HG03045 (cell line): ENCODE results near the gene OR14A16.

Experiments used
- ATAC-seq: cut with Tn5 transposase; IDR thresholded peaks from one replicate; pipeline ENCODE4 v1.9.1; 2021; ENCODE audit warnings: mild to moderate bottlenecking, moderate library complexity; ENCODE audit not compliant: unreplicated experiment

The OR14A16 gene

GRCh38 chr1:247824023-247824422 is at the start of gene OR14A16:
Gene OR14A16, minus strand, starts transcription at chr1:247824119. Its CDS starts 8,390 bp downstream, at chr1:247815729.
- ATAC-seq = no peak

GRCh38 chr1:247865416-247865815 is 41.5 kb upstream of the OR14A16 start:
- ATAC-seq = no peak

- ATAC-seq = no peak
Observed at GRCh38 chr1:247864644-247865043, 40.7 kb upstream of the OR14A16 start.

GRCh38 chr1:247862756-247863155 is 38.8 kb upstream of the OR14A16 start:
- ATAC-seq = no peak

- no peak for ATAC-seq
Observed at GRCh38 chr1:247857985-247858619, 34.2 kb upstream of the OR14A16 start.

- no peak for ATAC-seq
Observed at GRCh38 chr1:247857069-247857984, 33.4 kb upstream of the OR14A16 start, which contains the start of gene TRIM58. Gene TRIM58, plus strand, starts transcription at chr1:247857187. Its CDS starts 60 bp downstream, at chr1:247857247.

- no peak for ATAC-seq
Observed at GRCh38 chr1:247855911-247856310, 32.0 kb upstream of the OR14A16 start.

GRCh38 chr1:247854899-247855545 is 31.1 kb upstream of the OR14A16 start:
- ATAC-seq = no peak

GRCh38 chr1:247849616-247850015 is 25.7 kb upstream of the OR14A16 start:
- ATAC-seq = no peak

- no peak for ATAC-seq
Observed at GRCh38 chr1:247848346-247848745, 24.4 kb upstream of the OR14A16 start.

GRCh38 chr1:247845693-247846017 is 21.7 kb upstream of the OR14A16 start:
- no peak for ATAC-seq

GRCh38 chr1:247845011-247845692 is 21.2 kb upstream of the OR14A16 start:
- no peak for ATAC-seq

GRCh38 chr1:247843411-247843810 is 19.5 kb upstream of the OR14A16 start:
- no peak for ATAC-seq

GRCh38 chr1:247841796-247842195 is 17.9 kb upstream of the OR14A16 start, which contains the start of gene OR11L1:
Gene OR11L1, minus strand, starts transcription at chr1:247841896. Its CDS starts 0 bp downstream, at chr1:247841896.
- ATAC-seq = no peak

- ATAC-seq = no peak
Observed at GRCh38 chr1:247840818-247841217, 16.9 kb upstream of the OR14A16 start.

- ATAC-seq = no peak
Observed at GRCh38 chr1:247833601-247834000, 9.7 kb upstream of the OR14A16 start.

GRCh38 chr1:247829656-247830055 is 5.7 kb upstream of the OR14A16 start:
- no peak for ATAC-seq

- no peak for ATAC-seq
Observed at GRCh38 chr1:247825362-247825761, 1.4 kb upstream of the OR14A16 start.

- no peak for ATAC-seq
Observed at GRCh38 chr1:247822060-247822459, 1.9 kb downstream of the OR14A16 start.

GRCh38 chr1:247812637-247813036 is 11.3 kb downstream of the OR14A16 start:
- ATAC-seq = no peak

- ATAC-seq = no peak
Observed at GRCh38 chr1:247797518-247797917, 26.4 kb downstream of the OR14A16 start.
